Stimulated activated CD4-positive, alpha-beta T cell treated with anti-CD3 and anti-CD28 coated beads, TNF-alpha, amount 100 ng/mL, for 1 hour (primary cell): ENCODE data around the gene CHST10.
"Not testable (repeated sequence)": the region's sequence is repeated elsewhere in the genome, so short reads cannot be mapped to it uniquely, and the experiment has no call there.

ENCODE experiments used
- DNase-seq, 3 donors: peaks; one replicate each; pipeline ENCODE4 v3.0.0-alpha.2; 2020; ENCODE audit warnings: low read depth in 3 of 3, low spot score in 1 of 3

The CHST10 gene, protein sequence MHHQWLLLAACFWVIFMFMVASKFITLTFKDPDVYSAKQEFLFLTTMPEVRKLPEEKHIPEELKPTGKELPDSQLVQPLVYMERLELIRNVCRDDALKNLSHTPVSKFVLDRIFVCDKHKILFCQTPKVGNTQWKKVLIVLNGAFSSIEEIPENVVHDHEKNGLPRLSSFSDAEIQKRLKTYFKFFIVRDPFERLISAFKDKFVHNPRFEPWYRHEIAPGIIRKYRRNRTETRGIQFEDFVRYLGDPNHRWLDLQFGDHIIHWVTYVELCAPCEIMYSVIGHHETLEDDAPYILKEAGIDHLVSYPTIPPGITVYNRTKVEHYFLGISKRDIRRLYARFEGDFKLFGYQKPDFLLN

DNA sequence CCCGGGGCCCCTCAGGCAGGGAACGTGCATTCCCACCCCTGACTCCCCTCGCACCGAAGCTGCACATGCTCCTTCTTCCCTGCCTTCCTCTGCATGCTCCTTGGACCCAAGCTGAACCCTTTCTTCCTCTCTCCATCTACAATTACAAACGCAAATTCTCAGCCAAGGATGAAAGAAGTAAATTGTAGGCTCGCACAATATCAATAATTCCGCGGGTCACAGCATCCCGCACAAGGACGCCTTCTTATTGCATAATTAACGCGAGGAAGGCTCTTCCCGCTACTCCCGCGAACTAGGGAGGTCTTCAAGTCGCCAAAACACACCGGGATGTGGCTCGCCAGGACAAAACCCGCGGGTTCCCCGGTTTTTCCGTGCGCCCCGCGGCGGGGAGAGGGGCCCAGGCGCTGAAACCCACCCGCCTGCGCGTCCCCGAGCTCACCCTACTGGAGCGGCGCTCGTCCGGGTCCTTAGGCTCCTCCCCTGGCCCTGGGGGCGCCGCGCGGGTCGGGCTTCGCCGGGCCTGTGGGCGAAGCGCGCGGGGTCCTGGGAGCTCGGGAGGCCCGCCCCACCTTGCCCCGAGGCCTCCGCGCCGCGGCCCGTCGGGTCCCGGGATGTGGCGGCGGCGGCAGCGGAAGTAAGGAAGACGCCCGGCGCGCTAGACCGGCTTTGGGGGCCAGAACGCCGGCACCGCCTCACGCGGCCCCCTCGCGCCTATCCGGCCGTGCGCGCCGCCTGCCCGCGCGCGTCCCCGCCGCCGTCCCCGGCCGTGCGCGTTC, at the start of gene CHST10:
TSS of gene CHST10 (minus strand) at position 734 of the 776 bp plus-strand sequence. CDS start 10,993 bp downstream, outside the sequence.
- peak in 2 of 3 donors; percentile 1 to 45 for DNase-seq

DNA sequence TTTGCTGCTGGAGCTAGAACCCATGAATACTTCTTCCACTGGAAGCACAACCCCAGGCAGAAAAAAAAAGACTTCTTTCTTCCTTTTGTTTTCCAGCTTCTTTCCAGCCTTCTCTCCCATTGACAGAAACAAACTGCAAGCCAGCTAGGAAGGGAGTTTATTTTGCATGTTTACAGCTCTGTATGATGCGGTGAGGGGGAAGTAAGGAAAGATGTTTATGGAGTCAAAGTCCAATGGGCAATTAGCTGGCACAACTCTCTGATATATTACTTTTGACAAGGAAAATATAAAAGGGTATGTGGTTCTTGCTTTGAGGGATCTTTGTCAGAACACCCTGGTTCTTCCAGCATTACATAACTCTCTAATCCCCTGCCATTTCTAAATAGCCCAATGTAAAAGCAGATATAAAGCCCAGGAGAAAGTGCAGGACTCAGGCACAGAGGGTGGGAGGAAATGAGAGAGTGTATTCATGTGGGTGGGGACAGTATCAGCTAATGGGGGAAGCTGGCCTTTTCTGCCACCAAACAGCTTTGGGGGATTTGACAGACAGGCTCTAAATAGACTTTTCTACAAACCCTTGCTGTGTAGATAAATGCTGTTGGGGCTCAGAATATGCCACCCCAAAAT, 43.5 kb upstream of the CHST10 start:
- DNase-seq, result no peak

DNA sequence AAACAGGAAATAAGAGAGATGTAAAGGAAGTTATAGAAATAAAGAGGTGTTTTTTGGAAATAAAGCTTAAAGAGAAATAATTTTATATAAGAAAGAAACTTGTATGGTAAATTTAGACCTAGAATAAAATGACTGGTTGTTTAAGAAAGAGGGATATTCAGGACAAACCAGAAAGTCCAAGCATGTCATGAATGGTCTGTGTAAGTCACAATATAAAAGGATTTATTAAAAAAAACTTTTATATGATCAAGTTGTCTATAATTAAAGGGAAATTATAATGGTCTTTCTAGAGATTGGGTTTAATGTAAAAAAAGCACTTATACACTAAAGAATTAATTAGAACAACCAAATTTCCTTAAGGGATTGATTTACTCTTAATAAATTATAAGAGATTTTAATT, 38.9 kb upstream of the CHST10 start:
- DNase-seq, result not testable (repeated sequence)

DNA sequence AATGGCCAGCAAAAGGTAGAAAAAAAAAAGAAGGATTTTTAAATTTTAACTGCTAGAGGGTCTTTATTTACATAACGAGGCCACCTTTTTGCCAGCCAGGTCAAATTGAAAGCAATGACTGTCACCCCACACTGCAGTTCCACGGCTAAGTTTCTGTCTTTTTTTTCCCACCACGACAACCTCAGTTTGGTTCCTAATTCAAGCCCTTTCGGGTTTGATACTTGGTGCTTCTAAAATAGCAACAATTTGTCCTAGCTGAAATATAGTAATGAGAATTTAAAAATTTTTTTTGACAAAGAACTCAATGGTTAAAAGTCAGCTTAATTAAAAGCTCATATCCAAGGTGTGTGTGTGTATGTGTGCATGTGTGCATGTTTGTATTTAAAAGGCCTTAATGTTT, 36.4 kb upstream of the CHST10 start:
- DNase-seq, result no peak

DNA sequence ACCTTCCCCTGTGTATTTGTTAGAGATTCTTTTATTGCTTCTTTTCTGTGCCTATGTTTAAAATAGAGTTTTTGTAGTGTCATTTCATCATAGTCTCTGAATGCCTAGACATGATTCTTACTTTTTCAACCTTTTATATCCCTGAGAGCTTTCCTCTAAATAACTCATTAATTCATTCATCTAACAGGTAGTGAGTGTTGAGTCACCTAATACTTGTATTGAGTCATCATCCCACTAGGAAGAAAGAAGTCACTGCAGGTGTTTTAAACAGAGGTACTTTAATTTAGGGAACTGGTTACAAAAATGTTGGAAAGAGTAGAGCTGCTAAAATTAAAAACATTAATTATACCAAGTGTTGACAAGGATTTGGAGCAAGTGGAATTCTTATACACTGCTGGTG, 34.3 kb upstream of the CHST10 start:
- no peak for DNase-seq

DNA sequence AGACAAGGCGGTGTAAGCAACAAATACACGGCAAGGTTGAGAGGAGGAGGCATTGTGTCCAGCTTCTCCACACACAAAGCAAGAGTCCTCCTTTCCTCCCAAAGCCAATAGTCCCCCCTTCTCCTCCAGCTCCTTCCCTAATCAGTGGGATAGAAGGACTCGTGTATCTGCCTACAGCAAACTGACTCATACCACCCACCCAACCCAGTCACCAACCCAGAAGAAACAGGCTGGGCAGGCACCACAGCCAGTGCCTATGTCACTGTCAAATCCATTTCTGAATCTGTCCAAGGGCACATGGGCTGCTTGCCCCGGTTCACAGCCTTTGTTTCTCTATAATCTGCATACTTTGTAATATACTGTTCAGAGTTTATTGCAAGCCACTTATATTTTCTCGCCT, 33.6 kb upstream of the CHST10 start:
- no peak for DNase-seq

DNA sequence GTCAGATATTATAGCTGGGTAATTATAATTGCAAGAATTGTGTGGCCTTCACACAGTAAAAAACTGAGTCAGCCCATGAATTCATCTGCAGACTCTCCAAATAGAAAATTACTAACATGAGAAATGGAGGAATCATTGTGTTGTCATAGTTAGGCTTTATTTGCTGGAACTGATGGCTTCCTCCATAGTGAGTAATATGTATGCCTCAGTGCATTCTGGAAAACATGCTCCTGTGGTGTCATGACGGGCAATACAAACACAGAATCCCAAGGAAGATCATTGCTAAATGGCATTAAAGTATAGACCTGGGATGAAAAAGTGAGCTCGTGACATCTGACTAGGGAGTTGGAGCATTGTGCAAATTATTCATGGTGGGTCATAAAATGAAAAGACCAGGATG, 29.2 kb upstream of the CHST10 start:
- no peak for DNase-seq

DNA sequence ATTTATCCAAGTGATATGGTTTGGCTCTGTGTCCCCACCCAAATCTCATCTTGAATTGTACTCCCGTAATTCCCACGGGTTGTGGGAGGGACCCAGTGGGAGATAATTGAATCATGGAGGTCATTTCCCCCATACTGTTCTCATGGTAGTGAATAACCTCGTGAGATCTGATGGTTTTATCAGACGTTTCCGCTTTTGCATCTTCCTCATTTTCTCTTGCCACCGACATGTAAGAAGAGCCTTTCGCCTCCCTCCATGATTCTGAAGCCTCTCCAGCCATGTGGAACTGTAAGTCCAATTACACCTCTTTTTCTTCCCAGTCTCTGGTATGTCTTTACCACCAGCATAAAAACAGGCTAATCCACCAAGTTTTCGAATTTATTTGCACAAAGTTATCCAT, 20.3 kb upstream of the CHST10 start:
- DNase-seq, result no peak

DNA sequence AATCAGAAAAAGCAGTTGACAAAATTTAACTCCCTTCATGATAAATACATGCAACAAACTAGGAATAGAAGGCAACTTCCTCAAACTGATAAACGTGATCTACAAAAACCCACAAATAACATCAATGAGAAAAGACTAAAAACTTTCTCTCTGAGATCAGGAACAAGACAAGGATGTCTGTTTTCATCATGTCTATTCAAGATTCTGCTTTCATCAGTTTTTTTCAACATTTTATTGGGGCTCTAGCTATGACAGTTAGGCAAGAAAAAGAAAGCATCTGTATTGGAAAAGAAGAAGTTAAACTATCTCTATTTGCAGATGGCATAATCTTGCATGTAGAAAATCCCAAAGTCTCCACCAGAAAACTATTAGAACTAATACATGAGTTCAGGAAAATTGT, 12.3 kb upstream of the CHST10 start:
- DNase-seq, result no peak

DNA sequence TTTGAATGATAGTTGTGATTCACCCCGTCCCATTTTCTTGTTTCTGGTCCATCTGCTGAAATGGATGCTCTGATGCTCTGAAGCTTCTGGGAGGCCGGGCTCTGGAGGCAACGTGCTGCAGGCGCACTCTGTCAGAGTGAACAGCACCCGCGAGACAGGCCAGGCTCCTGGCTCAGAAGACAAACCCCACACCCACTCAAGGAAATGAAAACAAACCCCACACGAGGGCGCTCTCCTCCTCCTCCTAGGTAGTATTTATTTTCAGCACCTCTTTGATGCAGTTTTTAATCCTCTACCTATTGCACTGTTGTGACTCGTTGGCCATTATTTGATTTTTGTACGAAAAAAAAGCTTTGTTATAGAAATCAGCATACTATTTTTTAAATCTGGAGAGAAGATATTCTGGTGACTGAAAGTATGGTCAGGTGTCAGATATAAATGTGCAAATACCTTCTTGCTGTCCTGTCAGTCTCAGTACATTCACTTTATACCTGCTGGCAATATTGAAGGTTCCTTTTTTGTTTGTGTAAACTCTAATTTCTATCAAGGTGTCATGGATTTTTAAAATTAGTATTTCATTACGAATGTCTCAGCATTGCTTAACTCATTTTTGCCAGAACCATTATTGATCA, 10.3 kb upstream of the CHST10 start:
- DNase-seq, result peak in 2 of 3 donors; percentile 30 to 54

DNA sequence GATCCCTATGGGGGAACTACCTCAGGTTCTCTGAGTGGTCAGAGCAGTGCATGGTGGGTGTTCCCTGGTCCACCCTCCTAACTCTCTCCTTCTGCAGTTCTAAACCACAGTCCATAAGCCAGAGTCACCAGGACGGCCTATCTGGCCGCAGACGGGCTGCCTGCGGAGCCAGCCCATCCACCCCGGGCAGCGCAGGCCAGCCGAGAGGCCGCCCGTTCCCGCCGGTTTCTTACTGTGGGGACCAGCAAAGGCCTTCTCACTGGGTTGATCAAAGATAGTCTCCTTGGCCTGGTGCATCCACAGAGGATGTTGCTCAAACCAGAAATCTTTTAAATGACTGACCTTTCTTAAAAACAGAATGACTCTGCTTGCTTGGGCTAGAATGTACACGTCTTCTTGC, 9.6 kb upstream of the CHST10 start:
- no peak for DNase-seq

DNA sequence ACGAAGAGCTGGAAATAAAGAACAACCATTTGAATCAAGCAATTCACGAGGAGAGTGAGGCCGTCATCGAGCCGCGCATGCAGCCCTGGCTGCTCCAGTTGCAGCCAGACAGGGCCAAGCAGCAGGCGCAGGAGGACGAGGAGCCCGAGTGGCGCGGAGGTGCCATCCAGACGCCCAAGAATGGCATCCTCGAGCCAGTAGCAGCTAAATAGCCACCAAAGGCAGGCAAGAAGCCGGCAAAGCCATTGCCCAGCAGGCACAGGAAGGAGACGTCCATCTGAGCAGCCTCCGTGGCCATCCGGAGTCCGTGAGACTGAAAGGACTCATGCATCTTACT, 8.9 kb upstream of the CHST10 start:
- no peak for DNase-seq

DNA sequence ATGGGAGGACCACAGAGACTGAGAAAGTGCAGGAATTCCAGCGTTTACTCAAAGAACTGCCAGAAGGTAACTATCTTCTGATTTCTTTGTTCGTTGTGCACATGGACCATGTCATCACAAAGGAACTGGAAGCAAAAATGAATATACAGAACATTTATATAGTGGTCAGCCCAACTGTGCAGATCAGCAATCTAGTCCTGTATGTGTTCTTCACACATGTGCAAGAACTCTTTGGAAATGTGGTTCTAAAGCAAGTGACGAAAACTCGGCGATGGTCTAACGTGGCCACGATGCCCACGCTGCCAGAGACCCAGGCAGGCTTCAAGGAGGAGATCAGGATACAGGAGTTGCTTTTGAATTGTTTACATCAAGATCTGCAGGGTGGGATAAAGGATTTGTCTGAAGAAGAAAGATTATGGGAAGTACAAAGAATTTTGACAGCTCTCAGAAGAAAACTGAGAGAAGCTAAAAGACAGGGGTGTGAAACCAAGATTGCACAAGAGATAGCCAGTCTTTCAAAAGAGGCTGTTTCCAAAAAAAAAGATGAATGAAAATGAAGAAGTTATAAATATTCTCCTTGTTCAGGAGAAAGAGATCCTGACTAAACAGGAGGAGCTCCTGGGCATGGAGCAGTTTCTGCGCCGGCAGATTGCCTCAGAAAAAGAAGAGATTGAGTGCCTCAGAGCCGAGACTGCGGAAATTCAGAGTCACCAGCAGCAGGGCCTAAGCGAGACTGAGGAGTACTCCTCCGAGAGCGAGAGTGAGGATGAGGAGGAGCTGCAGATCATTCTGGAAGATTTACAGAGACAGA, 8.3 kb upstream of the CHST10 start:
- no peak for DNase-seq

DNA sequence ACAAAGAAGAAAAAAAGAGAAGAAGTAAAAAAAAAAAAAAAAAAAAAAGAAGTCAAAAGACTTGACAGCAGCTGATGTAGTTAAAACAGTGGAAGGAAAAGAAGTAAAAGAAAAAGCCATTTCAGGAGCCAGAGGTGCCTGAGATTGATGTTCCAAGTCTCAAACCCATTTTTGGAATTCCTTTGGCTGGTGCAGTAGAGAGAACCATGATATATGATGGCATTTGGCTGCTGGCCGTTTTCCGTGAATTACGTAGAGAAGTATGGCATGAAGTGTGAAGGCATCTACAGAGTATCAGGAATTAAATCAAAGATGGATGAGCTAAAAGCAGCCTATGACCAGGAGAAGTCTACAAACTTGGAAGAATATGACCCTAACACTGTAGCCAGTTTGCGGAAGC, 7.6 kb upstream of the CHST10 start:
- no peak for DNase-seq

DNA sequence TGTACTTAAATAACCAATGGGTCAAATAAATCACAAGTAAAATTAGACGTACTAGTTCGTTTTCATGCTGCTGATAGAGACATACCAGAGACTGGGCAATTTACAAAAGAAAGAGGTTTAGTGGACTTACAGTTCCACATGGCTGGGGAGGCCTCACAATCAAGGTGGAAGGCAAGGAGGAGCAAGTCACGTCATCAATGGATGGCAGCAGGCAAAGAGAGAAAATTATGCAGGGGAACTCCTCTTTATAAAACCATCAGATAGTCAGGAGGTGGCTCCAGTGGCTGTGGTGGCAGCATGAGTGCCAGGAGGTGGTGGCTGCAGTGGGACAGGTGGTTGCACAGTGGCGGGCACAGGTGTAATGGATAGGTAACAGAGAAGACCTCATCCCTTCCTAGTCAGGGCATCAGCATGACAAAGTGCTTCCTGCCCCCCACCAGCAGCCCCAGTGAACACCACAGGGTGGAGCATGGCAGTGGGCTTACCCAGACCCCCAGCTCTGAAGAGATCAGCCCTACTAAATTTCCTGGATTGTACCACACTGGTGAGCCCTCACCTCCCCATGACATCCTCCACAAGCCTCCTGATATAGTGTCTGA, 6.9 kb upstream of the CHST10 start:
- DNase-seq, result no peak

DNA sequence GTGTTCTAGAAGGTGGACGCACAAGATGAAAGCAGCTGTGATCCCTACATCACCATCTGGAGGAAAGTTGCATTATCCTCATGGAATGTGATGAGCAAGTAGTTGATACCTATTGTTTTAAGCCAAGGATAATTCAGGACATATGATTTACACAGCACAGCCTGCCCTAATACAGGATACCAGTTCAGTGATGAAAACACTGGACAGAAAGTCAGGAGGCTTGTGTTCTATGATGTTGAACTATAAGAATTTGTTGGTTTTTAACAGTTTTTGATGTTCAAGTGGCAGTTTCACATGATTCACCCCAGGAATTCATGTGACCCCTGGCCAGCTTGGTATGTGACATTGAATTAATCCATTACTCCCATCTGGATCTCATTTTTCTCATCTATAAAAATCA, 6.2 kb upstream of the CHST10 start:
- DNase-seq, result no peak

DNA sequence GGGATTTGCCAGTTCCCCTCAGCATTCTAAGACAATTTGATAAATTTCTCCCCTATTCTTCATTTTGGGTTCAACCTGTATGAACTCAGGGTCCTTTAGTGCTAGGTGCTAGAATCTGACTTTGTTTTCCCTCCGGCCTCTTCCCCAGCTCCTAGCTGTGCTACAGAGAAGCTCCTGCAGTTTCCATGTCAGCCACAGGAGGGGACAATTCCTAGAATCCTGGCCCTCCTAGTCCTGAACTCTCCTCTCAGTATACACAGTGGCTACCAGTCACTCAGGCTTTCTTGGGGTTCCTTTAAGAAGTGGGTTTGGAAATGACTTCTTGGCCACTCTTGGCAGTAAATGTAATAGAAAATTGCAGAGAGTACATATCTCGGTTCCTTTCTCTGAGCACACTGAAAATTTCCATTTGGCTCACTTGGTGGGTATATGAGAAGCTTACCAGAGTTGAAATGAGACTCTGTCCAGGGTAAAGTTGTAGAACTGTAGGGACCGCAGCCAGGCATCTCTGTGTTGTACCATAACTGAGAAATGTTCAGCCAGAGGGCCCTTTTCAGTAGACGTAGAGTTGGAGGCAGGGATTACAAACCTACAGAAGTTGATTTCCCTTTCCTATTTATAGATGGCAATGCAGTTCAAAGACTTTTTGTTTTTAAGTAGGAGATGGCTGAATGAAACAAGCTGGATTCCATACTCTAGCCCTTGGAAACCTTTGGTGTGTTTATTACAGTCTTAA, 5.0 kb upstream of the CHST10 start:
- DNase-seq, result no peak

DNA sequence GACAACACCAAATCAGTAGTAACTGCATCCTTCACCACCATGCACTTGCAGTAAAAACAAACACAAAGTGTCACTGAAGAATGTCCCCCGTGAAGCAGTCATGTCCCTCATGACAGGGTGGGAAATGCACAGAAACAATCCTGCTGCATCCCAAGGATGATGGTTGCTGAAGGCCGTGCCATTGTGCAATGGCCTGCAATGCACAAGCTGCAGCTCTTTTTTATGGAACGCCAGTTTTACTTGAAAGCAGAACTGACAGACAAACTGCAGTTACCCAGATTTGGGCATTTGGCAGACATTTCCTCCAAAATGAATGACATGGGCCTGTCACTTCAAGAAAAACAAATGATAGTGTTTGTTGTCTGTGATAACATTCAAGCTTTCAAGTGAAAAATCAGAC, 2.4 kb upstream of the CHST10 start:
- DNase-seq, result no peak

DNA sequence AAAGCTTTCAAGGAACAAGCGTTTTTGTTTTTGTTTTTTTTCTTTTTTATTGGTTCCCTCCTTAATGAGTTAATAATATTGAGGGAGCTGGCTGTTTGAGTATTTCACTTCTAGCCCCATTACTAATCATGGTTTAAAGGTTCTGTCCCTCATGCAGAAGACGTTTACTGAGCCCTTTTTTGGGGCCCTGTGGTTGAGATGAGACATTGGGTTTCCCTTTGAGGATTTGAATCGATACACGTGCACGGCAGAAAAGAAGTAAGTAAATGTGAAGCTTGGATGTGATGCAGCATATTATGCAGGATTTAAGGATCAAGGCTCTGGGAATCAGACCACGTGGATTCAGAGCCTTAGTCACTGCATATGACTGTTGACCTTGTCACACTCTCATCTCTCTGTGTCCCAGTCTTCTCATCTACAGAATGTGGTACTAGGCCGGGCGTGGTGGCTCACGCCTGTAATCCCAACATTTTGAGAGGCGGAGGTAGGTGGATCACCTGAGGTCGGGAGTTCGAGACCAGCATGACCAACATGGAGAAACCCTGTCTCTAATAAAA, 1.0 kb upstream of the CHST10 start:
- no peak for DNase-seq

DNA sequence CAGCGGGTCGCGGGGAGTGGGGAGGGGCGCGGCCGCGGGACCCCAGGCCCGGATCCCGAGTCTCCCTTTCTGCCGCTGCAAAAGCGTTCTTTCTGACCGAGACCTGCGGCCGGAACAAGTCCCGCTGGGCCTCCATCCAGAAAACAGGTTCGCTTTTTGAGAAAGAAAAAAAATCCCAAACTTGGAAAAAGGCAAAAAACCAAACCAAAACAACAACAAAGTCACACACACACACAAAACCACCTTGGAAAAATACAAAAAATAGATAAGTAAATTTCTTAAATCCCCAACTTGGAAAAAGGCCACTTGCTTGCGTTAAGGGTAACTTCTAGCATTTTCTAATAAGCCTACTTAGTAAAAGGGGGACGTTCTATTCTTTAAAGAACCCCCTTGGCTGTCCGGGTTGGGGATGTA, 250 bp upstream of the CHST10 start:
- no peak for DNase-seq
